Hepatocyte (in vitro differentiated cells): ENCODE measurements around the gene PRR9.

Experiments
- EZH2 ChIP-seq: fragments of 200-600 bp; sonication (generic); IDR thresholded peaks from 2 replicates; pipeline ENCODE4 v1.6.1; 2016; ENCODE audit warnings: antibody characterized with exemption, mild to moderate bottlenecking, borderline replicate concordance
- EZH2phosphoT487 ChIP-seq: fragments of 200-600 bp; sonication (generic); IDR thresholded peaks from one replicate; pipeline ENCODE4 v1.6.1; 2018; ENCODE audit warnings: antibody characterized with exemption, mild to moderate bottlenecking, low read depth, moderate library complexity; ENCODE audit not compliant: unreplicated experiment, severe bottlenecking
- TF ChIP-seq, protein P1 (sequence below): fragments of 200-600 bp; sonication (generic); IDR thresholded peaks from 2 replicates; pipeline ENCODE4 v1.5.1; 2016; ENCODE audit warnings: antibody characterized with exemption, mild to moderate bottlenecking; ENCODE audit not compliant: poor library complexity

DNA sequence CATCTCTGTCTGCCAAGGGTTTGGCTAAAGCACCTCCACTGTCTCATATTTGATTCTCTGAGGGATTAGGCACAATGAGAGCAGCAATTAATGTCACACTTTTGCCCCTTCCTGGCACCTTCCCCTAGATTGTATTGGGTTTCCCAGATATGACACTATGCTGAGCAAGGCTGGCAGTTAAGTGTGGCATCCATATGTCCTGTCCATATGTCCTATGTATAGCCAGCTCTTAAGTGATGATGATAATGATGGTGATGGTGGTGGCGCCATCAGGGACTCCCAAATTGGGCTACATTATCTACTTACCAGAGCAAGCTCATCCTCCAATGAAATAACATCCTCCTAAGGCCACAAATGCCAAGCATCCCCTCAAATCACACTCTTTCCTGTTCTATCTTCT is 28.6 kb downstream of the PRR9 start:
- TF ChIP-seq EZH2 (no peak), EZH2phosphoT487 (no peak)
- TF ChIP-seq, protein P1, sequence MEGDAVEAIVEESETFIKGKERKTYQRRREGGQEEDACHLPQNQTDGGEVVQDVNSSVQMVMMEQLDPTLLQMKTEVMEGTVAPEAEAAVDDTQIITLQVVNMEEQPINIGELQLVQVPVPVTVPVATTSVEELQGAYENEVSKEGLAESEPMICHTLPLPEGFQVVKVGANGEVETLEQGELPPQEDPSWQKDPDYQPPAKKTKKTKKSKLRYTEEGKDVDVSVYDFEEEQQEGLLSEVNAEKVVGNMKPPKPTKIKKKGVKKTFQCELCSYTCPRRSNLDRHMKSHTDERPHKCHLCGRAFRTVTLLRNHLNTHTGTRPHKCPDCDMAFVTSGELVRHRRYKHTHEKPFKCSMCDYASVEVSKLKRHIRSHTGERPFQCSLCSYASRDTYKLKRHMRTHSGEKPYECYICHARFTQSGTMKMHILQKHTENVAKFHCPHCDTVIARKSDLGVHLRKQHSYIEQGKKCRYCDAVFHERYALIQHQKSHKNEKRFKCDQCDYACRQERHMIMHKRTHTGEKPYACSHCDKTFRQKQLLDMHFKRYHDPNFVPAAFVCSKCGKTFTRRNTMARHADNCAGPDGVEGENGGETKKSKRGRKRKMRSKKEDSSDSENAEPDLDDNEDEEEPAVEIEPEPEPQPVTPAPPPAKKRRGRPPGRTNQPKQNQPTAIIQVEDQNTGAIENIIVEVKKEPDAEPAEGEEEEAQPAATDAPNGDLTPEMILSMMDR: no peak
